ENCODE results near the gene FBXL14. TPM values are rescaled to one million over a fixed set of nuclear protein-coding genes. Genes with fewer than 3 reads are reported as not detected.

The FBXL14 gene
- total RNA-seq, 2 donors from 2014 or later: 10.0 to 20.4 TPM

GRCh38 chr12:1544996-1545700, 49.2 kb downstream of the FBXL14 start:
- Histone ChIP-seq H3K4me1 (ENCODE audit: control insufficient read depth, insufficient read depth, low read length) (no peaks in the 10 kb centered on the region), H3K9ac (ENCODE audit: extremely low read depth, low read length, poor library complexity, severe bottlenecking) (no peak overlapping the region), H3K36me3 (ENCODE audit: control insufficient read depth, insufficient read depth, low read length) (no peaks in the 10 kb centered on the region), H3K4me3 (ENCODE audit: low read length) (no peak overlapping the region), H3K9me3 (ENCODE audit: control insufficient read depth, low read length) (peaks cover 6% of the 10 kb centered on the region), H3K27me3 (ENCODE audit: control insufficient read depth, insufficient read depth, low read length, poor library complexity, severe bottlenecking) (no peaks in the 10 kb centered on the region), H3K27ac (ENCODE audit: low read depth, low read length) (no peak overlapping the region)
- peaks cover 9% of the 10 kb centered on the region for H3K4me1 Mint-ChIP-seq
- no peak overlapping the region for H3K4me3 Mint-ChIP-seq
- 59 to 79% methylated on average over 3 to 7 of the region's 7 CpGs for WGBS, 2 experiments (ENCODE audit: insufficient coverage in 1 of 2, insufficient read length in 1 of 2)
- peaks cover 29% of the 10 kb centered on the region for H3K27me3 Mint-ChIP-seq (ENCODE audit: insufficient read depth)
- H3K36me3 Mint-ChIP-seq (ENCODE audit: low read depth): peaks cover 9% of the 10 kb centered on the region
- peak; percentile 24 for DNase-seq
- H3K27ac Mint-ChIP-seq: no peak overlapping the region
- TF ChIP-seq, protein P1, sequence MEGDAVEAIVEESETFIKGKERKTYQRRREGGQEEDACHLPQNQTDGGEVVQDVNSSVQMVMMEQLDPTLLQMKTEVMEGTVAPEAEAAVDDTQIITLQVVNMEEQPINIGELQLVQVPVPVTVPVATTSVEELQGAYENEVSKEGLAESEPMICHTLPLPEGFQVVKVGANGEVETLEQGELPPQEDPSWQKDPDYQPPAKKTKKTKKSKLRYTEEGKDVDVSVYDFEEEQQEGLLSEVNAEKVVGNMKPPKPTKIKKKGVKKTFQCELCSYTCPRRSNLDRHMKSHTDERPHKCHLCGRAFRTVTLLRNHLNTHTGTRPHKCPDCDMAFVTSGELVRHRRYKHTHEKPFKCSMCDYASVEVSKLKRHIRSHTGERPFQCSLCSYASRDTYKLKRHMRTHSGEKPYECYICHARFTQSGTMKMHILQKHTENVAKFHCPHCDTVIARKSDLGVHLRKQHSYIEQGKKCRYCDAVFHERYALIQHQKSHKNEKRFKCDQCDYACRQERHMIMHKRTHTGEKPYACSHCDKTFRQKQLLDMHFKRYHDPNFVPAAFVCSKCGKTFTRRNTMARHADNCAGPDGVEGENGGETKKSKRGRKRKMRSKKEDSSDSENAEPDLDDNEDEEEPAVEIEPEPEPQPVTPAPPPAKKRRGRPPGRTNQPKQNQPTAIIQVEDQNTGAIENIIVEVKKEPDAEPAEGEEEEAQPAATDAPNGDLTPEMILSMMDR (conservative IDR thresholded peaks at IDR 0.05): peak; percentile 68
- peaks cover 23% of the 10 kb centered on the region for H3K9me3 Mint-ChIP-seq

DNA sequence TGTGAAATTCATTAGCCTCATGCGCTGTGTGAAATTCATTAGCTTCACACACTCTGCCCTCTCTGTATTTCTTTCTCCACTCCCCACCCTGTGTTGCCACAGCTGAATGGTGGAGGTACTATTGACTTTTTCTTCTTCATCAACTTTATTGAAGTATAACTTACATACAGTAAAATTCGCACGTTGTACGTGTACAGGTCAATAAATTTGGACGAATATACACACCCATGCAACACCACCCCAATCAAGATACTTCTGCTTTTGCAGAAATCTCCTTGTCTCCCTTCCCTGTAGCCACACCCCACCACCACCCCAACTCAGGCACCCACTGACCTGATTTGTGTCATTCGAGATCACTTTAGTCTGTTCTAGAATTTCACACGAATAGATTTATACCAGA, 51.8 kb downstream of the FBXL14 start:
- DNase-seq: no peak
- peaks cover 14% of the 10 kb centered on the region for H3K27me3 ChIP-seq (ENCODE audit: control insufficient read depth, insufficient read depth, low read length, poor library complexity, severe bottlenecking)
- H3K9ac ChIP-seq (ENCODE audit: extremely low read depth, low read length, poor library complexity, severe bottlenecking): no peak overlapping the region
- no peaks in the 10 kb centered on the region for H3K36me3 ChIP-seq (ENCODE audit: control insufficient read depth, insufficient read depth, low read length)
- TF ChIP-seq, protein P1 (conservative IDR thresholded peaks at IDR 0.05): no peak
- H3K27me3 Mint-ChIP-seq (ENCODE audit: insufficient read depth): peaks cover 40% of the 10 kb centered on the region
- H3K4me1 ChIP-seq (ENCODE audit: control insufficient read depth, insufficient read depth, low read length): no peaks in the 10 kb centered on the region
- no peak overlapping the region for H3K27ac Mint-ChIP-seq
- peaks cover 6% of the 10 kb centered on the region for H3K9me3 ChIP-seq (ENCODE audit: control insufficient read depth, low read length)
- H3K9me3 Mint-ChIP-seq: peaks cover 10% of the 10 kb centered on the region
- no peak overlapping the region for H3K27ac ChIP-seq (ENCODE audit: low read depth, low read length)
- H3K4me3 Mint-ChIP-seq: no peak overlapping the region
- WGBS, 2 experiments (ENCODE audit: insufficient coverage in 1 of 2, insufficient read length in 1 of 2): 91 to 93% methylated on average over 6 to 7 of the region's 7 CpGs
- peaks cover 4% of the 10 kb centered on the region for H3K36me3 Mint-ChIP-seq (ENCODE audit: low read depth)
- peaks cover 9% of the 10 kb centered on the region for H3K4me1 Mint-ChIP-seq
- H3K4me3 ChIP-seq (ENCODE audit: low read length): no peak overlapping the region

DNA sequence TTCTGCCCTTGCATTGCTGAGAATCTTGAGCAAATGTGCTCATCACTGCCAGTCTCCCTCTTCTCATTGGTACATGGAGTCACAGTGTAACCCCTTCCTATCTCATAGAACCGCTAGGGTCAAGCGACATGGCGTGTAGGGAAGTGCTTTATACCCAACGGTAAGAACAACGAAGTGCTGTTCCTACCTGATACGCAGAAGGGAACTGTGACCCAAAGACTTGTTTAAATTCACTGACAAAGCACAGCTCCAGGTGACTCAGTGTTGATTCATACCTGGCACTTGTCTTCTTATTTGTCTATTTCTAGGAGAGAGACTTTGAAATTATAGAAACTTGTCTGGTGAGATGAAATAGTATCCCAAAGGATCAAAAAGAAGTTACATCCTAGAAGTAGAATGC, 53.7 kb downstream of the FBXL14 start:
- Histone ChIP-seq H3K4me3 (ENCODE audit: low read length) (no peak overlapping the region), H3K9ac (ENCODE audit: extremely low read depth, low read length, poor library complexity, severe bottlenecking) (no peak overlapping the region), H3K27me3 (ENCODE audit: control insufficient read depth, insufficient read depth, low read length, poor library complexity, severe bottlenecking) (peaks cover 33% of the 10 kb centered on the region), H3K4me1 (ENCODE audit: control insufficient read depth, insufficient read depth, low read length) (no peaks in the 10 kb centered on the region), H3K9me3 (ENCODE audit: control insufficient read depth, low read length) (peaks cover 6% of the 10 kb centered on the region), H3K36me3 (ENCODE audit: control insufficient read depth, insufficient read depth, low read length) (no peaks in the 10 kb centered on the region), H3K27ac (ENCODE audit: low read depth, low read length) (no peak overlapping the region)
- TF ChIP-seq, protein P1 (conservative IDR thresholded peaks at IDR 0.05): no peak
- no peak overlapping the region for H3K4me3 Mint-ChIP-seq
- no peaks in the 10 kb centered on the region for H3K4me1 Mint-ChIP-seq
- peaks cover 4% of the 10 kb centered on the region for H3K36me3 Mint-ChIP-seq (ENCODE audit: low read depth)
- WGBS, 2 experiments (ENCODE audit: insufficient coverage in 1 of 2, insufficient read length in 1 of 2): 95 to 98% methylated on average over 6 of the region's 6 CpGs
- peaks cover 10% of the 10 kb centered on the region for H3K9me3 Mint-ChIP-seq
- no peak overlapping the region for H3K27ac Mint-ChIP-seq
- no peak for DNase-seq
- peaks cover 40% of the 10 kb centered on the region for H3K27me3 Mint-ChIP-seq (ENCODE audit: insufficient read depth)
